ENCODE data around the gene XPOT. TPM values are rescaled to one million over a fixed set of nuclear protein-coding genes. Genes with fewer than 3 reads are reported as not detected.

XPOT gene
- total and polyA plus RNA-seq, 2 experiments from 2014 or later: 42.7 to 66.1 TPM

GRCh38 chr12:64475518-64475917 is 71.3 kb downstream of the XPOT start:
- TF ChIP-seq CTCF (IDR thresholded peaks at IDR 0.05; ENCODE audit: poor library complexity) (no peak), EZH2phosphoT487 (IDR thresholded peaks at IDR 0.05; ENCODE audit: low read depth, severe bottlenecking, unreplicated experiment) (no peak), EZH2 (IDR thresholded peaks at IDR 0.05; ENCODE audit: borderline replicate concordance) (no peak)
- H3K36me3 ChIP-seq (replicated peaks; ENCODE audit: insufficient read depth, low read depth): no peaks in the 10 kb centered on the region
- H3K4me3 ChIP-seq: no peak overlapping the region
- H3K9me2 ChIP-seq (replicated peaks; ENCODE audit: insufficient read depth): no peaks in the 10 kb centered on the region
- 98% methylated on average over 4 of the region's 4 CpGs for WGBS (ENCODE audit: low lambda C conversion rate, missing lambda C conversion rate)
- no peak overlapping the region for H3K4me2 ChIP-seq
- no peaks in the 10 kb centered on the region for H4K20me1 ChIP-seq (ENCODE audit: insufficient read depth, poor library complexity, severe bottlenecking)
- peaks cover 4% of the 10 kb centered on the region for H3K9me3 ChIP-seq (ENCODE audit: low read depth)
- no peak overlapping the region for H3K27ac ChIP-seq
- DNase-seq (ENCODE audit: low spot score): no peak
- no peaks in the 10 kb centered on the region for H3K4me1 ChIP-seq (ENCODE audit: insufficient read depth)
- no peaks in the 10 kb centered on the region for H3K27me3 ChIP-seq
- H3K79me2 ChIP-seq: peaks cover 18% of the 10 kb centered on the region
- no peak overlapping the region for H2AFZ ChIP-seq

GRCh38 chr12:64476844-64477243 is 72.7 kb downstream of the XPOT start:
- Histone ChIP-seq H3K27me3 (no peaks in the 10 kb centered on the region), H3K4me3 (no peak overlapping the region), H3K36me3 (replicated peaks; ENCODE audit: insufficient read depth, low read depth) (no peaks in the 10 kb centered on the region), H3K4me2 (no peak overlapping the region), H3K4me1 (ENCODE audit: insufficient read depth) (no peaks in the 10 kb centered on the region), H3K79me2 (peaks cover 18% of the 10 kb centered on the region), H3K27ac (no peak overlapping the region), H2AFZ (no peak overlapping the region), H4K20me1 (ENCODE audit: insufficient read depth, poor library complexity, severe bottlenecking) (no peaks in the 10 kb centered on the region), H3K9me3 (ENCODE audit: low read depth) (peaks cover 4% of the 10 kb centered on the region), H3K9me2 (replicated peaks; ENCODE audit: insufficient read depth) (no peaks in the 10 kb centered on the region)
- DNase-seq (ENCODE audit: low spot score): no peak
- TF ChIP-seq EZH2 (IDR thresholded peaks at IDR 0.05; ENCODE audit: borderline replicate concordance): no peak
- TF ChIP-seq CTCF (IDR thresholded peaks at IDR 0.05; ENCODE audit: poor library complexity): no peak
- no peak for TF ChIP-seq EZH2phosphoT487 (IDR thresholded peaks at IDR 0.05; ENCODE audit: low read depth, severe bottlenecking, unreplicated experiment)
- 100% methylated on average over 2 of the region's 2 CpGs for WGBS (ENCODE audit: low lambda C conversion rate, missing lambda C conversion rate)

- H3K36me3 ChIP-seq (replicated peaks; ENCODE audit: insufficient read depth, low read depth): no peaks in the 10 kb centered on the region
- H3K9me2 ChIP-seq (replicated peaks; ENCODE audit: insufficient read depth): no peaks in the 10 kb centered on the region
- no peak for DNase-seq (ENCODE audit: low spot score)
- H3K4me1 ChIP-seq (ENCODE audit: insufficient read depth): no peaks in the 10 kb centered on the region
- no peaks in the 10 kb centered on the region for H4K20me1 ChIP-seq (ENCODE audit: insufficient read depth, poor library complexity, severe bottlenecking)
- no peak for TF ChIP-seq EZH2phosphoT487 (IDR thresholded peaks at IDR 0.05; ENCODE audit: low read depth, severe bottlenecking, unreplicated experiment)
- TF ChIP-seq CTCF (IDR thresholded peaks at IDR 0.05; ENCODE audit: poor library complexity): no peak
- no peak for TF ChIP-seq EZH2 (IDR thresholded peaks at IDR 0.05; ENCODE audit: borderline replicate concordance)
- no peak overlapping the region for H3K4me2 ChIP-seq
- peaks cover 4% of the 10 kb centered on the region for H3K9me3 ChIP-seq (ENCODE audit: low read depth)
- H2AFZ ChIP-seq: no peak overlapping the region
- no peak overlapping the region for H3K4me3 ChIP-seq
- H3K27me3 ChIP-seq: no peaks in the 10 kb centered on the region
- no peak overlapping the region for H3K27ac ChIP-seq
- H3K79me2 ChIP-seq: peaks cover 18% of the 10 kb centered on the region
Observed at GRCh38 chr12:64478661-64479060, 74.5 kb downstream of the XPOT start.

- no peak overlapping the region for H3K4me2 ChIP-seq
Observed at GRCh38 chr12:64480148-64480547, 76.0 kb downstream of the XPOT start.

More at GRCh38 chr12:64480148-64480547, 76.0 kb downstream of the XPOT start:
- peaks cover 4% of the 10 kb centered on the region for H3K9me3 ChIP-seq (ENCODE audit: low read depth)
- no peaks in the 10 kb centered on the region for H3K9me2 ChIP-seq (replicated peaks; ENCODE audit: insufficient read depth)
- H3K27ac ChIP-seq: no peak overlapping the region
- no peaks in the 10 kb centered on the region for H3K4me1 ChIP-seq (ENCODE audit: insufficient read depth)
- 96% methylated on average over 1 of the region's 1 CpG for WGBS (ENCODE audit: low lambda C conversion rate, missing lambda C conversion rate)
- H2AFZ ChIP-seq: no peak overlapping the region
- H4K20me1 ChIP-seq (ENCODE audit: insufficient read depth, poor library complexity, severe bottlenecking): no peaks in the 10 kb centered on the region
- no peak for TF ChIP-seq EZH2 (IDR thresholded peaks at IDR 0.05; ENCODE audit: borderline replicate concordance)
- TF ChIP-seq EZH2phosphoT487 (IDR thresholded peaks at IDR 0.05; ENCODE audit: low read depth, severe bottlenecking, unreplicated experiment): no peak
- TF ChIP-seq CTCF (IDR thresholded peaks at IDR 0.05; ENCODE audit: poor library complexity): no peak
- peaks cover 18% of the 10 kb centered on the region for H3K79me2 ChIP-seq
- no peaks in the 10 kb centered on the region for H3K36me3 ChIP-seq (replicated peaks; ENCODE audit: insufficient read depth, low read depth)
- H3K4me3 ChIP-seq: no peak overlapping the region
- no peaks in the 10 kb centered on the region for H3K27me3 ChIP-seq
- DNase-seq (ENCODE audit: low spot score): no peak
